HEK293 (cell line): Measurements from ENCODE around the gene SRC.

Experiments
- CTCF ChIA-PET: fragments of 350-600 bp; formaldehyde crosslinking; extraction: SDS; loops from one replicate; lab custom pipeline; 2021; ENCODE audit warnings: antibody characterized with exemption; lab: Yijun Ruan, JAX
- POLR2A ChIA-PET: fragments of 300-600 bp; formaldehyde crosslinking; extraction: SDS; loops from one replicate; lab custom pipeline; 2020; ENCODE audit warnings: antibody characterized with exemption, inconsistent platforms; lab: Yijun Ruan, JAX
- H3K27ac ChIP-seq: fragments of 200-500 bp; sonication (Bioruptor generic); 2 replicates; pipeline ENCODE4 v1.5.1; 2014; ENCODE audit warnings: low read depth, low read length, control low read depth, inconsistent platforms; ENCODE audit errors: extremely low read depth
- H3K36me3 ChIP-seq, 2 experiments: fragments of 200-500 bp in 1 of 2; sonication (Bioruptor generic) in 1 of 2; 1 replicate in 1 of 2; 2 replicates in 1 of 2; pipeline ENCODE4 v1.5.1; 2014 to 2017; ENCODE audit warnings: inconsistent platforms in 2 of 2, low read length in 2 of 2; ENCODE audit not compliant: control insufficient read depth in 2 of 2, insufficient read depth in 1 of 2
- H3K4me1 ChIP-seq: fragments of 200-500 bp; sonication (Bioruptor generic); 2 replicates; pipeline ENCODE4 v1.5.1; 2014; ENCODE audit warnings: mild to moderate bottlenecking, low read length, inconsistent platforms; ENCODE audit not compliant: control insufficient read depth, insufficient read depth
- H3K4me3 ChIP-seq: 2 replicates; pipeline ENCODE4 v1.5.1; 2011; ENCODE audit warnings: low read depth, mild to moderate bottlenecking, control low read depth, low read length, moderate library complexity
- H3K9me3 ChIP-seq: fragments of 200-500 bp; sonication (Bioruptor generic); 2 replicates; pipeline ENCODE4 v1.5.1; 2014; ENCODE audit warnings: low read depth, low read length, inconsistent platforms; ENCODE audit not compliant: control insufficient read depth, insufficient read depth
- EGR2 ChIP-seq: fragments of 450-650 bp; formaldehyde crosslinking; IDR thresholded peaks from 2 replicates; pipeline ENCODE4 v1.5.1; 2016; ENCODE audit warnings: low read depth, missing biosample characterization, missing genetic modification characterization
- GLIS1 ChIP-seq: fragments of 450-650 bp; formaldehyde crosslinking; IDR thresholded peaks from 2 replicates; pipeline ENCODE4 v1.5.1; 2016; ENCODE audit warnings: missing biosample characterization, missing genetic modification characterization
- HOXC10 ChIP-seq: sonication (generic); formaldehyde crosslinking; IDR thresholded peaks from 2 replicates; pipeline ENCODE4 v1.8.1; 2023; ENCODE audit warnings: mild to moderate bottlenecking, missing genetic modification reagents
- ZBTB21 ChIP-seq: fragments of 450-650 bp; formaldehyde crosslinking; IDR thresholded peaks from 2 replicates; pipeline ENCODE4 v1.5.1; 2017; ENCODE audit warnings: missing biosample characterization, missing genetic modification characterization
- ZBTB8A ChIP-seq: fragments of 450-650 bp; formaldehyde crosslinking; IDR thresholded peaks from 2 replicates; pipeline ENCODE4 v1.5.1; 2016; ENCODE audit warnings: missing biosample characterization, missing genetic modification characterization
- ZNF174 ChIP-seq: fragments of 450-650 bp; formaldehyde crosslinking; IDR thresholded peaks from 2 replicates; pipeline ENCODE4 v1.5.0; 2017; ENCODE audit warnings: missing biosample characterization, mild to moderate bottlenecking, missing genetic modification characterization
- ZNF19 ChIP-seq: fragments of 450-650 bp; formaldehyde crosslinking; IDR thresholded peaks from 2 replicates; pipeline ENCODE4; 2016; ENCODE audit warnings: missing biosample characterization, missing genetic modification characterization, low read depth
- ZNF221 ChIP-seq: fragments of 450-650 bp; formaldehyde crosslinking; IDR thresholded peaks from 2 replicates; pipeline ENCODE4 v1.5.1; 2017; ENCODE audit warnings: missing biosample characterization, missing genetic modification characterization, borderline replicate concordance
- ZNF239 ChIP-seq: fragments of 450-650 bp; formaldehyde crosslinking; IDR thresholded peaks from 2 replicates; pipeline ENCODE4 v1.5.1; 2016; ENCODE audit warnings: missing biosample characterization, missing genetic modification characterization
- ZNF24 ChIP-seq: fragments of 450-650 bp; formaldehyde crosslinking; IDR thresholded peaks from 2 replicates; pipeline ENCODE4 v1.5.1; 2016; ENCODE audit warnings: missing biosample characterization, missing genetic modification characterization
- ZNF248 ChIP-seq: fragments of 450-650 bp; formaldehyde crosslinking; IDR thresholded peaks from 2 replicates; pipeline ENCODE4 v1.5.1; 2017; ENCODE audit warnings: missing biosample characterization, missing genetic modification characterization
- ZNF366 ChIP-seq: fragments of 450-650 bp; formaldehyde crosslinking; conservative IDR thresholded peaks from 2 replicates; pipeline ENCODE4 v1.5.1; 2016; ENCODE audit warnings: missing biosample characterization, missing genetic modification characterization
- ZNF501 ChIP-seq: fragments of 450-650 bp; formaldehyde crosslinking; IDR thresholded peaks from 2 replicates; pipeline ENCODE4 v1.5.1; 2016; ENCODE audit warnings: missing biosample characterization, missing genetic modification characterization
- ZNF549 ChIP-seq: fragments of 450-650 bp; IDR thresholded peaks from 2 replicates; pipeline ENCODE4 v1.5.1; 2018; ENCODE audit warnings: missing biosample characterization, missing genetic modification characterization, mild to moderate bottlenecking, inconsistent platforms, moderate library complexity
- ZNF558 ChIP-seq: fragments of 450-650 bp; formaldehyde crosslinking; IDR thresholded peaks from 2 replicates; pipeline ENCODE4 v1.5.1; 2016; ENCODE audit warnings: missing biosample characterization, missing genetic modification characterization
- ZNF600 ChIP-seq: fragments of 450-650 bp; formaldehyde crosslinking; IDR thresholded peaks from 2 replicates; pipeline ENCODE4 v1.5.1; 2016; ENCODE audit warnings: missing biosample characterization, missing genetic modification characterization
- ZNF621 ChIP-seq: fragments of 450-650 bp; formaldehyde crosslinking; IDR thresholded peaks from 2 replicates; pipeline ENCODE4 v1.5.1; 2017; ENCODE audit warnings: missing biosample characterization, missing genetic modification characterization
- ZNF76 ChIP-seq: fragments of 450-650 bp; formaldehyde crosslinking; IDR thresholded peaks from 2 replicates; pipeline ENCODE4; 2016; ENCODE audit warnings: low read depth, missing biosample characterization, missing genetic modification characterization, borderline replicate concordance
- TF ChIP-seq, protein P1 (sequence below): fragments of 450-650 bp; formaldehyde crosslinking; IDR thresholded peaks from 2 replicates; pipeline ENCODE4 v1.5.1; 2016; ENCODE audit warnings: missing biosample characterization, missing genetic modification characterization
- TF ChIP-seq, protein P2 (sequence below): fragments of 450-650 bp; formaldehyde crosslinking; IDR thresholded peaks from 2 replicates; pipeline ENCODE4 v1.5.1; 2016; ENCODE audit warnings: missing biosample characterization, missing genetic modification characterization
- TF ChIP-seq, protein P3 (sequence below): fragments of 450-650 bp; formaldehyde crosslinking; IDR thresholded peaks from 2 replicates; pipeline ENCODE4 v1.5.1; 2016; ENCODE audit warnings: missing biosample characterization, missing genetic modification characterization
- TF ChIP-seq, protein P4 (sequence below): fragments of 450-650 bp; formaldehyde crosslinking; IDR thresholded peaks from 2 replicates; pipeline ENCODE4 v1.5.0; 2017; ENCODE audit warnings: missing biosample characterization, missing genetic modification characterization, borderline replicate concordance
- TF ChIP-seq, protein P5 (sequence below): fragments of 450-650 bp; formaldehyde crosslinking; IDR thresholded peaks from 2 replicates; pipeline ENCODE4 v1.5.1; 2017; ENCODE audit warnings: missing biosample characterization, missing genetic modification characterization

Gene SRC

DNA sequence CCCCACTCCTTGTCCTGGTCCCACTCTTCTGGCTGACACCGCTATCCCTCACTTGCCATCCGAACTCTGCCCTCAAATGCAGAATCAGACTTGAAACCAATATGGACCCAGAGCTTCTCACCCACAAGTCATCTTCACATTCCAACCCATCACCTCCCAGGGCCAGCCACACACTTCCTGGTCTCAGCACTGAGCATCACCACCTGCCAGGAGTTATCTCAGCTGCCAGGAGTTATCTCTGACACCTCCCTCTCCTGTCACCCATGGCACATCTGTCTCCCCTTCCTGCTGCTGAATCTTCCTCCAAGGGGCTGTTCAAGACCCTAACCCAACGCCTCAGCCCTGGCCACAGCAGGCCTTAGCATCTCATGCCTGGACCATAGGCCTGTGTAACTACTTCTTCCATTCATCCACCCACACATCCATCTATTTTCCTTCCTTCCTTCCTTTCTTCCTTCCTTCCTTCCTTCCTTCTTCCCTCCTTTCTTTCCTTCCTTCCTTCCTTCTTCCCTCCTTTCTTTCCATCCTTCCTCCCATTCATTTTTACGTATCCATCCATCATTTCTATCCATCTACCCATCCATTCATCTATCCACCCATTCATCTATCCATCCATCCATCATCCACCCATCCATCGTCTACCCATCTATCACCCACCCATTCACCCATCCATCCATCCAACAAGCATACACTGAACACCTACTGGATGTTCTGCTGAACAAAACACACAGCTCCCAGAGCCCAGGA is 100.5 kb downstream of the SRC start:
- H3K9me3 ChIP-seq: no peaks in the 10 kb centered on the region
- no peaks in the 10 kb centered on the region for H3K4me1 ChIP-seq
- H3K36me3 ChIP-seq: no peaks in the 10 kb centered on the region
- ChIA-PET POLR2A (no interaction called here), CTCF (no interaction called here)
- H3K27ac ChIP-seq: no peak overlapping the region
- no peak for TF ChIP-seq ZNF76
- no peak for TF ChIP-seq HOXC10
- TF ChIP-seq, protein P1, sequence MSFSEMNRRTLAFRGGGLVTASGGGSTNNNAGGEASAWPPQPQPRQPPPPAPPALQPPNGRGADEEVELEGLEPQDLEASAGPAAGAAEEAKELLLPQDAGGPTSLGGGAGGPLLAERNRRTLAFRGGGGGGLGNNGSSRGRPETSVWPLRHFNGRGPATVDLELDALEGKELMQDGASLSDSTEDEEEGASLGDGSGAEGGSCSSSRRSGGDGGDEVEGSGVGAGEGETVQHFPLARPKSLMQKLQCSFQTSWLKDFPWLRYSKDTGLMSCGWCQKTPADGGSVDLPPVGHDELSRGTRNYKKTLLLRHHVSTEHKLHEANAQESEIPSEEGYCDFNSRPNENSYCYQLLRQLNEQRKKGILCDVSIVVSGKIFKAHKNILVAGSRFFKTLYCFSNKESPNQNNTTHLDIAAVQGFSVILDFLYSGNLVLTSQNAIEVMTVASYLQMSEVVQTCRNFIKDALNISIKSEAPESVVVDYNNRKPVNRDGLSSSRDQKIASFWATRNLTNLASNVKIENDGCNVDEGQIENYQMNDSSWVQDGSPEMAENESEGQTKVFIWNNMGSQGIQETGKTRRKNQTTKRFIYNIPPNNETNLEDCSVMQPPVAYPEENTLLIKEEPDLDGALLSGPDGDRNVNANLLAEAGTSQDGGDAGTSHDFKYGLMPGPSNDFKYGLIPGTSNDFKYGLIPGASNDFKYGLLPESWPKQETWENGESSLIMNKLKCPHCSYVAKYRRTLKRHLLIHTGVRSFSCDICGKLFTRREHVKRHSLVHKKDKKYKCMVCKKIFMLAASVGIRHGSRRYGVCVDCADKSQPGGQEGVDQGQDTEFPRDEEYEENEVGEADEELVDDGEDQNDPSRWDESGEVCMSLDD (tag by site-specific recombination): no peak
- no peak for TF ChIP-seq ZNF600 (tag by site-specific recombination)
- TF ChIP-seq EGR2 (tag by site-specific recombination): peak; percentile 31; the same call in 1 of the 2 replicates
- no peak for TF ChIP-seq ZNF558 (tag by site-specific recombination)
- no peak for TF ChIP-seq ZBTB8A
- TF ChIP-seq ZNF366 (tag by site-specific recombination): peak; percentile 99
- TF ChIP-seq ZNF24: no peak
- TF ChIP-seq ZNF621: no peak
- TF ChIP-seq, protein P2, sequence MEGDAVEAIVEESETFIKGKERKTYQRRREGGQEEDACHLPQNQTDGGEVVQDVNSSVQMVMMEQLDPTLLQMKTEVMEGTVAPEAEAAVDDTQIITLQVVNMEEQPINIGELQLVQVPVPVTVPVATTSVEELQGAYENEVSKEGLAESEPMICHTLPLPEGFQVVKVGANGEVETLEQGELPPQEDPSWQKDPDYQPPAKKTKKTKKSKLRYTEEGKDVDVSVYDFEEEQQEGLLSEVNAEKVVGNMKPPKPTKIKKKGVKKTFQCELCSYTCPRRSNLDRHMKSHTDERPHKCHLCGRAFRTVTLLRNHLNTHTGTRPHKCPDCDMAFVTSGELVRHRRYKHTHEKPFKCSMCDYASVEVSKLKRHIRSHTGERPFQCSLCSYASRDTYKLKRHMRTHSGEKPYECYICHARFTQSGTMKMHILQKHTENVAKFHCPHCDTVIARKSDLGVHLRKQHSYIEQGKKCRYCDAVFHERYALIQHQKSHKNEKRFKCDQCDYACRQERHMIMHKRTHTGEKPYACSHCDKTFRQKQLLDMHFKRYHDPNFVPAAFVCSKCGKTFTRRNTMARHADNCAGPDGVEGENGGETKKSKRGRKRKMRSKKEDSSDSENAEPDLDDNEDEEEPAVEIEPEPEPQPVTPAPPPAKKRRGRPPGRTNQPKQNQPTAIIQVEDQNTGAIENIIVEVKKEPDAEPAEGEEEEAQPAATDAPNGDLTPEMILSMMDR: no peak
- TF ChIP-seq ZNF174 (tag by site-specific recombination): no peak
- TF ChIP-seq, all 188 proteins: peak for 2
- H3K4me3 ChIP-seq: no peak overlapping the region

DNA sequence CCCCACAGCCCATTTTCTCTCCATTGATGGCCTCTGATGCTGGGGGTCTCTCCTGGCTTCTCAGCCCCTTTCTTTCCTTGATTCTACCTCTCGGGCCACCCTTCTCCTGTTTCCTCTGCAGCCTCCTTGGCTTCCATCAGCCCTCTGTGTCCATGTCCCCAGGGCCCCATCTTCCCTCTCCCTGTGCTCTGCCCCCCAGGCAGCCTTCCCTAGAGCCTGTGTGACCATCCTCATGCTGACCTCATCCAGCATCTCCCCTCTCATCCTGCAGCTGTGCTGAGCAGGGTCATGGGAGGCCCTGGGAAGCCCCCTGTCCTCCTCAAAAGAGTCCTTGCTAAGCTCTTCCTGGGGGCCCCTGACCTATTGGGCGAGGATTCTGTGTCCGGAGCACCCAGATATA is 101.7 kb downstream of the SRC start:
- H3K4me3 ChIP-seq: no peak overlapping the region
- H3K9me3 ChIP-seq: no peaks in the 10 kb centered on the region
- no peak overlapping the region for H3K27ac ChIP-seq
- ChIA-PET POLR2A (no interaction called here), CTCF (no interaction called here)
- no peaks in the 10 kb centered on the region for H3K4me1 ChIP-seq
- no peaks in the 10 kb centered on the region for H3K36me3 ChIP-seq
- TF ChIP-seq ZBTB21: no peak
- peak; percentile 65 for TF ChIP-seq GLIS1 (tag by site-specific recombination)

DNA sequence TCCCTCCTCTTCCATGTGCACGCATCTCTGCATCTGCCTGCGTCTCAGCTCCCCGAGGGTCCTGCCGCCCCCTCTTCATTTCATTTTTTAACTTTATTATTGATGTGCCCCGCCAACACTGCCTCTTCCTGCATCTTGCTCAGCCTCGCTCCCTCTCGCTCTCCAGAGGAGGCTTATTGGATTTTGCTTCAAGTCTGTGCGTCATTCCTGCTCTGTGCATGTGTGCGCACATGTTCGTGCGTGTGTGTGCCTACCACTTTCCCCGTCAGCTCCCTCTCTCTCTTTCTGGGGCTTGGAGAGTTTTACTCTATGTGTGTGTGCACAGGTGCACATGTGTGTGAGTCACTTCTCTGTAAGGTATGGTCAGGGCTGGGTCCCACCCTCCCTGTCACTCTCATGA is 103.3 kb downstream of the SRC start:
- POLR2A ChIA-PET: no interaction called here
- TF ChIP-seq, protein P3, sequence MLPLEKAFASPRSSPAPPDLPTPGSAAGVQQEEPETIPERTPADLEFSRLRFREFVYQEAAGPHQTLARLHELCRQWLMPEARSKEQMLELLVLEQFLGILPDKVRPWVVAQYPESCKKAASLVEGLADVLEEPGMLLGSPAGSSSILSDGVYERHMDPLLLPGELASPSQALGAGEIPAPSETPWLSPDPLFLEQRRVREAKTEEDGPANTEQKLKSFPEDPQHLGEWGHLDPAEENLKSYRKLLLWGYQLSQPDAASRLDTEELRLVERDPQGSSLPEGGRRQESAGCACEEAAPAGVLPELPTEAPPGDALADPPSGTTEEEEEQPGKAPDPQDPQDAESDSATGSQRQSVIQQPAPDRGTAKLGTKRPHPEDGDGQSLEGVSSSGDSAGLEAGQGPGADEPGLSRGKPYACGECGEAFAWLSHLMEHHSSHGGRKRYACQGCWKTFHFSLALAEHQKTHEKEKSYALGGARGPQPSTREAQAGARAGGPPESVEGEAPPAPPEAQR (tag by site-specific recombination): no peak
- TF ChIP-seq ZNF239 (tag by site-specific recombination) (no peak), ZNF549 (tag by site-specific recombination) (no peak), ZNF19 (no peak), ZNF621 (no peak), ZNF501 (tag by site-specific recombination) (no peak), ZNF221 (no peak), ZNF76 (no peak), ZNF248 (no peak)
- TF ChIP-seq, protein P4, sequence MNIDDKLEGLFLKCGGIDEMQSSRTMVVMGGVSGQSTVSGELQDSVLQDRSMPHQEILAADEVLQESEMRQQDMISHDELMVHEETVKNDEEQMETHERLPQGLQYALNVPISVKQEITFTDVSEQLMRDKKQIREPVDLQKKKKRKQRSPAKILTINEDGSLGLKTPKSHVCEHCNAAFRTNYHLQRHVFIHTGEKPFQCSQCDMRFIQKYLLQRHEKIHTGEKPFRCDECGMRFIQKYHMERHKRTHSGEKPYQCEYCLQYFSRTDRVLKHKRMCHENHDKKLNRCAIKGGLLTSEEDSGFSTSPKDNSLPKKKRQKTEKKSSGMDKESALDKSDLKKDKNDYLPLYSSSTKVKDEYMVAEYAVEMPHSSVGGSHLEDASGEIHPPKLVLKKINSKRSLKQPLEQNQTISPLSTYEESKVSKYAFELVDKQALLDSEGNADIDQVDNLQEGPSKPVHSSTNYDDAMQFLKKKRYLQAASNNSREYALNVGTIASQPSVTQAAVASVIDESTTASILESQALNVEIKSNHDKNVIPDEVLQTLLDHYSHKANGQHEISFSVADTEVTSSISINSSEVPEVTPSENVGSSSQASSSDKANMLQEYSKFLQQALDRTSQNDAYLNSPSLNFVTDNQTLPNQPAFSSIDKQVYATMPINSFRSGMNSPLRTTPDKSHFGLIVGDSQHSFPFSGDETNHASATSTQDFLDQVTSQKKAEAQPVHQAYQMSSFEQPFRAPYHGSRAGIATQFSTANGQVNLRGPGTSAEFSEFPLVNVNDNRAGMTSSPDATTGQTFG: no peak
- TF ChIP-seq, protein P5, sequence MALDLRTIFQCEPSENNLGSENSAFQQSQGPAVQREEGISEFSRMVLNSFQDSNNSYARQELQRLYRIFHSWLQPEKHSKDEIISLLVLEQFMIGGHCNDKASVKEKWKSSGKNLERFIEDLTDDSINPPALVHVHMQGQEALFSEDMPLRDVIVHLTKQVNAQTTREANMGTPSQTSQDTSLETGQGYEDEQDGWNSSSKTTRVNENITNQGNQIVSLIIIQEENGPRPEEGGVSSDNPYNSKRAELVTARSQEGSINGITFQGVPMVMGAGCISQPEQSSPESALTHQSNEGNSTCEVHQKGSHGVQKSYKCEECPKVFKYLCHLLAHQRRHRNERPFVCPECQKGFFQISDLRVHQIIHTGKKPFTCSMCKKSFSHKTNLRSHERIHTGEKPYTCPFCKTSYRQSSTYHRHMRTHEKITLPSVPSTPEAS (tag by site-specific recombination): no peak

More for the DNA sequence above, 103.3 kb downstream of the SRC start:
- Histone ChIP-seq H3K4me1 (no peaks in the 10 kb centered on the region), H3K36me3 (no peaks in the 10 kb centered on the region), H3K9me3 (no peaks in the 10 kb centered on the region), H3K27ac (no peak overlapping the region), H3K4me3 (no peak overlapping the region)
- CTCF ChIA-PET: no interaction called here
